HG03196 (cell line): ENCODE measurements around the gene GNGT2.
A peak's percentile ranks its signal among the peaks of the same experiment; 100 is the strongest.

ENCODE experiments used
- ATAC-seq: cut with Tn5 transposase; IDR thresholded peaks from one replicate; pipeline ENCODE4 v1.9.1; 2021; ENCODE audit not compliant: unreplicated experiment

The GNGT2 gene

DNA sequence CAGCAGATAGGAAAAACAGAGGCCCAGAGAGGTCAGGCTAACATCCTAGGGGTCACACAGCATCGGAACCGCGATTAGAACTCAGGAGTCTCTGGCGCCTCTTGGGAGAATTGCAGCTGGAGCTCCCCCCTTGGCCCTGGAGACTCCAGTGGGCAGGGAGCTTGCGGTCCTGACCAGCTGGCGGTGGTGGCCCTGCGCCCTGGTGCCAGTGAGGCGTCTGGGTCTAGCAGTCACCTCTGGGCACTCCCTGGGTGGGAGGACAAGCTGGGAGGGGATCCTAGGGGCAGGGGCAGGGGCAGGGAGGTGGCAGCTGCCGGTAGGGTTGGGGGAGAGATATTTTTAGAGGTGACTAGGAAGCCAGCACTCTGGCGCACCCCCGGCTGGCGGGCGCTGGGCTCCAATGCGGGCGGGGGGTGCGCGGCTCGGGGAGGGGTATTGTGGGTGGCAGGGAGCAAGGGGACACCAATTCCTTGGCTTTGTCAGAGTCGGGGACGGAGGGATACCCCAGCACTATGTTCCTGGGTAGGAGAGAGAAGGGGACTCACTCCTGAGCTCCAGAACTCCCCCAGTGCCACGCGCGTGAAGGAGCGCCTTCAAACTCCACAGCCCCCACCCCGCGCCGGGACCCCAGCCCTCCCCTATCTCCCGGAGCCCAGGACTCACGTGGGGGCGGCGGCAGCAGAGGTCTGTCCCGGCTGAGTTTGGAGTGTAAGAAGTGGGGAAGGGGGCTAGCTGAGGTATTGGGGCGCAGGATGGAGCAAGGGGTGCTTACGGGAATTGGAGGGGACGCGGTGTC is 19.6 kb upstream of the GNGT2 start:
- ATAC-seq: no peak

DNA sequence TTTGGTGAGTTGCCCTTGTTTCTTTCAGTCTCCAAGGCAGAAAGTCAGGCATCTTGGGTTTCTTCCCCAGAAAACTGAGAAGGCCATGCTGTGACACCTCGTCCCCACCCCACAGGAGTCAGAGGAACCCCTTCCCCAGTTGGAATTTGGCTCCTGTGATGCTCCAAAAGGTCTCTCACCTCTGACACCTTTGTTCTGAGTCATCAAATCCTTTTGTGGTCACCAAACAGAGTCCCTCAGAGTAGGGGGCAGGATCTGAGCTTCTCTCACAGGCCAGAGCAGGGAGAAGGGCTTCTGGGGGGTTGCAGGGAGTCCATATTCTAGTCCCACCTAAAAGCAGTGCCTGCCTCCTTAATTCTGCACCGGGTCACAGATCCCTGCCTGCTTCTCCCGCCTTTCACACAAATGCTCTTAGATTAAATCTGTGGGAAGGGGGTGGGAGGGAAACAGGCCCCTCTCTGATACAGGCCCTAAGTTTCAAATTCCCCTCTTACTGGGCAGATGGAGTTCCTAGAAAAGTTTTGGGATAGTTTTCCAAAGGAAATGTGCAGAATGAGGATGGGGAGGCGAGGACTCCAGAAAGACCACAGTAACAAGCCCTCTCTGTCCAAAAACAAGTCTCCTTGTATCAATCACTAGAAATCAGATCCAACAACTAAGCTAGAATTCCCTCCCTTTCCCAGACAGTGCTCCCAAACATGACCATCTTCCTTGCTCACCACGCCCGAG is 18.9 kb upstream of the GNGT2 start:
- no peak for ATAC-seq

DNA sequence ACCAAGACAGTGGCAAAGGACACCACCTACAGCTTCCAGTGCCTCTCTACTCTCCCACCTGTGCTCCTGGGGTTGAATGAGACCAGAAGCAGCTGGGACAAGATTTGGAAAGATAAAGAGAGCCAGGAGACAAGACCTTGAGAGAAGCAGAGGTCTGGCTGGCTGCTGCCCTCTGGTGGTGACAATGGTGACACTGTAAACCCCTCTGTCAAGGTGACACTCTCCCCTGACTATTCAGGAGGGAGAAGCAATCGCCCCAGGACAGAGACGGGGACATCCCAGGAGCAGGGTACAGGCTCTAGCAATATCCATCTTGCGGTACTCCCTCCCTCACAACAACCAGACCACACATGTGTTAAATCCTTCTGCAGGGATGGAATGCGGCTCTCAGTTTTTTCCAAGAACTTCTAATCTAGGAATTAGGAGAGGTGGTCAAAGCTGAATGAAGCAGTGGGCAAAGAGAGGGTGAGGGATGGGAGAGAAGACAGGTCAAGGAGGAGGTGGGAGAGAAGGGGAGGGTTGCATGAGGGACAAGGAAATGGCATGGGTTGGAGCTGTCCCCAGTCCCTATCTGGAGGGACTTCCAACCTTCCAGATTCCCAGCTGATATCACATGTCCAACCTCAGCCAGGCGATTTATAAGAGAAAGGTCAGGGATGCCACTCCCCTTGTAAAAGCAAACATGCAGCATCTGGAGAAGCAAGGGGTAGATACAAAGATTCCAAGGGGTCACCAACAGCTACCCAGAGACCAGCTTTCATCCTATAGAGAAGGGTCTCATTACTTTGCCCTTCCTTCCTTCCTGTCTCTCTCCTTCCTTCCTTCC is 17.3 kb upstream of the GNGT2 start:
- no peak for ATAC-seq

DNA sequence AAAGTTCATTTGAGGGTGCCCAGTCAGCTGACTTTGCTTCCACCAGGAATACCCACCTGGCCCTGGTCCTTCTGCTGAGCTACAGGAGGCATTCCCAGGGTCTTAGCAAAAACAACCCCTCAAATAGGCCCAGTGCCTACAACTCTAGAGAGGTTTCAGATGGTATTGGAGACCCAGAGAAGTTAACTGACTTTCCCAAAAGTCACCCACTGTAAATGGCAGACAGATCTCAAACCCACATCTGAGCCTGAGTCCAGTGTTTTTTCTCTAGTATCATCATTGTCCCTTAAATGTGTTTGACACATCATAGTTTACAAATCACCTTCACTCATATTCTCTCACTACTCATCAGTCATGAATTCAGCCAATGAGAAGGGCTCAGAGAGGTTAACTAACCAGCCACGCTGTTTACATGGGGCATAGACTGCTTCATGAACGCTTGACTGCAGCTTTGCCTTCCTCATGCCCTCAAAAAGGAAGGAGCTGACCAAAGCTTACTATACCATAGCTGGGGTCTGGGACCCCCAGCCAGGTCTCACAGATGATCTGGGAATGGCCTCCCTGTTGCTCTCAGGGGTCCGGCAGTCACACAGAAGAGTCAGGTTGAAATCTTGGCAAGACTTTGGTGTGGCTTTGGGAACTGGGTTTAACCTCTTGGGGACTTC is 16.5 kb upstream of the GNGT2 start:
- no peak for ATAC-seq

DNA sequence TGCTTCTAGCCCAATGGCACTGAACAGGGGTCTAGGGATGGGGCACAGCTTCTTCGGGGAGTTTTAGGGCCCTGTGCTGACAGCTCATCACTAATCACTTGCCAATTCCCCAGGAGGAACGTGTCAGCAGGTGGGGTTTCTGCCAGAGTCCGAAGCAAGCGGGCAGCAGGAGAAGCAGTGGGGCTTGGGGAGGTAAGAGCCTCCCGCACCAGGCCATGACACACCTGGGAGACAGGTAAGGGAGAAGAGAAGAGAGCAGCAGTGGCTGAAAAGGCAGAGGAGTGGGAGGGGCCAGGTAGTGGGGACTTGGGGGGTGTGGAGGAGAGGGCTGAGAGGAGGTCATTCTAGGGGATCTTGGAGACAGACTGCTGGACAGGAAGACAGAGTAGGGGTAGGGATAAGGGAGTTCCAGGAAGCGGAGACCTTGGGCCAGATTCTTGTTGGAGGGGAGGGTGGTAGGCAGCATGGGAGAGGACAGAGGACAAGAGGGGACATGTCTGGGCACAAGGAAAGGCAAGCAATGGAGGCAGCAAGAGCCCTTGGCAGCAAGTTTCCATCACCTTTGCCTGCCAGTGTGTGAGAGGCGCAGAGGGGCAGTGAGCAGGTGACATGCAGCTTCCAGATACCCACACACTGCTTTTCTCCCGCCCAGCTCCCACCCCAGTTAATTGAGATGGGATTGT is 15.3 kb upstream of the GNGT2 start:
- ATAC-seq: no peak

DNA sequence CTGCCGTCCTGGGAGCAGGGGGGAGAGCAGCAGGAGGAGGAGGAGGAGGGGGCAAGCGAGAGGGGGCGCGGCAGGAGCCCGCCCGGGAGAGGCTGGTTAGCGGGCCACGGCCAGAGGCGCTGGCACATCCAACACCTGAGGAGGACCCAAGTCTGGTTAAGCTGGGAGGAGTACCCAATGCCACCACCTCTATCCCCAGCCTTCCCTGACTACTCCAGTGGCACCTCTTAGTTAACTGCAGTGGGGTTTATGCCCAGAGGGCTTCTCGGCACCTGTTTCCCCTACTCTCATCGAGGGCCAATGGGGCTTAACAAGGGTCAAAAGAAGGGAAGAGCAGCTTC is 14.6 kb upstream of the GNGT2 start:
- ATAC-seq: no peak

DNA sequence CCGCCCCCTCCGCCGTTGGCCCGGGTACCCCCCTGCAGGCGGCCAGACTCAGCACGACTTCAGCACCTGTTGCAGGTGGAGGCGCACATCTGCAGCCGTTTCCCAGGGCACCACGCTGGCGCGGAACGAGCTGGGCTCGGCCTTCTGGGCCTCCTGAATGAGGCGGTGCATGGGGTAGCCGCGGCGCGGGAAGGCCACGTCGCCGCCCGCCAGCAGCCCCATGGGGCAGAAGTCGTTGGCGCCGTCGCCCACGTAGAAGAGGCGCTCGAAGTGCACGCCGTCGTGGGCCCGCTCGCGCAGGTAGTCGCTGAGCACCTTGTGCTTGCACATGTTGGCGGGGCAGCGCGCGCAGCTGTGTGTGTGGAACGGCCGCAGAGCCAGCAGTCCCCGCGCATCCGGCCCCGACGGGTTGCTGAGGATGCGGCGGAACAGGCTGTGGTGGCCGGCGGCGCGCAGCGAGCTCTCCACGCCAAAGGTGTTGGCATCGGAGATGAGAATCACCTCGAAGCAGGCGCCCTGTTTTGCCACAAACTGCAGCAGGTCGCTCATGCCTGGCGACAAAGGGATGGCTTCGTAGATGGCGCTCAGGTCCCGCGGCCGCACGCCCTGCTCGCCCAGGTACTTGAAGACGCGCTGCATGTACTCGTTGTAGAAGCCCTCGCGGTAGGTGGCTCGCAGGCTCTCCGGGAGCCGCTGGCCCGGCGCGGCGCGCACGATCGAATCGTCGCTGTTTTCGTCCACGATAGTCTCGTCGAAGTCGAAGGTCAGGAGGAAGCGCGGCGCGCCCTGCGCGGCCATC is 14.0 kb upstream of the GNGT2 start:
- ATAC-seq: no peak

DNA sequence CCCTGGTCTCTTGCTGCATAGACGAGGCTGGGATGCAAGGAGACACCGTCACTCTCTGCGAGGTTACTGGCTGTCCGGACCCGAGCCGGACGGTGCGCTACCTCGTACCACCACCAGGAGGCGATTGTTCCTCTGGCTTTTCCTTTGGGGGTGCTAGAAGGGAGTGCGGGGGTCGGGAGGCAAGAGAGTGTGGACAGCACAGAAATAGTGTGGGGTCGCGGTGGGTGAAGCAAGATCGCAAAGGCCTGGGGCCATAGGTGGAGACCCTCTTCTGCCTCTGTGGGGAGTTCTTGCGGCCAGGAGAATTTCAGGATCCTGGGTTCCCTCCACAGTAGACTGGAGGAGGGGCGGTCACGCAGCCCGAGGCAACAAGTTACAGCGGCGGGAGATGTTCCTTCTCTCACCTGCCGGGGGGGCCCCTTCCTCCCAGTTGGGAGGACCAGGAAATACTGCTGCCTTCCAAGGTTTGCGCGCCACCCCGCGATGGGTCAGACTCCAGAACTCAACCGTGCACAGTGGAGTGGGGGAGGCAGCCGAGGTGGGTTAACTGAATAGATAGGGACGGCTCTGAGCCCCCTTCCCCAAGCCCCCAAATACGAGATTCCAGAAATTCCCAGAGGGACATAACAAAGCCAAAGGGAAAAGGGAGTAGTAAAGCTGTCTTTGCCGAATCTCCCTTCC is 13.3 kb upstream of the GNGT2 start:
- no peak for ATAC-seq

DNA sequence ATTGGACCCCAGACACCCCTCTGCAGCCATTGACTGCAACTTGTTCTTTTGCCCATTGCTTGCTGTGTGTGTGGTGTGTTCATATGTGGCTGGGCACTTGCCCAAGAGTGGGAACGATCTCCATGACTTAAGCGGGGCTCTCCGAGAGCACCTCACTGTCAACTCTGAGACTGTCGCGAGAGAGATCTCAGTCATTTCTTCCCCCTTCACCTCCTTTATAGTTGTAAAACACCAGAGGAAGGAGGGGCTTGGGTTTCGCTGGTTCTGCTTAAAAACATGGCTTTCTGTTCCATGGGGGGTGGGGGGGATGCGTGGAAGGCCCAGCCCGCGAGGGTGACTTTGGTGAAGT is 12.8 kb upstream of the GNGT2 start:
- ATAC-seq: no peak

DNA sequence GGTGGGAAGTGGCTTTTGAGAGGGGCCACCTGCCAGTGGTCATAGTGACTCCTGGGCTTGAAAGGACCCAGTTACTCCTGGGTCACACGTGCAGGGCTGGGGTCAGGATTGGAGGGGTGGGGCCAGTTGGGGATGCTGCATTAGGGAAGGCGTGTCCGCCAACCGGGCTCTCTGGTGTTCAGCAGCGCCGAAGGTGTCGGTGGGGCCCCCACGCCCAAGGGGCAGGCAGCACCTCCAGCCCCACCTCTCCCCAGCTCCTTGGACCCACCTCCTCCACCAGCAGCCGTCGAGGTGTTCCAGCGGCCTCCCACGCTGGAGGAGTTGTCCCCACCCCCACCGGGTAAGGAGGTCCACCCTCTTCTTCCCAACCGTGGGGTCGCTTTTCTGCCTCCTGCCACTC is 9.6 kb upstream of the GNGT2 start:
- no peak for ATAC-seq

DNA sequence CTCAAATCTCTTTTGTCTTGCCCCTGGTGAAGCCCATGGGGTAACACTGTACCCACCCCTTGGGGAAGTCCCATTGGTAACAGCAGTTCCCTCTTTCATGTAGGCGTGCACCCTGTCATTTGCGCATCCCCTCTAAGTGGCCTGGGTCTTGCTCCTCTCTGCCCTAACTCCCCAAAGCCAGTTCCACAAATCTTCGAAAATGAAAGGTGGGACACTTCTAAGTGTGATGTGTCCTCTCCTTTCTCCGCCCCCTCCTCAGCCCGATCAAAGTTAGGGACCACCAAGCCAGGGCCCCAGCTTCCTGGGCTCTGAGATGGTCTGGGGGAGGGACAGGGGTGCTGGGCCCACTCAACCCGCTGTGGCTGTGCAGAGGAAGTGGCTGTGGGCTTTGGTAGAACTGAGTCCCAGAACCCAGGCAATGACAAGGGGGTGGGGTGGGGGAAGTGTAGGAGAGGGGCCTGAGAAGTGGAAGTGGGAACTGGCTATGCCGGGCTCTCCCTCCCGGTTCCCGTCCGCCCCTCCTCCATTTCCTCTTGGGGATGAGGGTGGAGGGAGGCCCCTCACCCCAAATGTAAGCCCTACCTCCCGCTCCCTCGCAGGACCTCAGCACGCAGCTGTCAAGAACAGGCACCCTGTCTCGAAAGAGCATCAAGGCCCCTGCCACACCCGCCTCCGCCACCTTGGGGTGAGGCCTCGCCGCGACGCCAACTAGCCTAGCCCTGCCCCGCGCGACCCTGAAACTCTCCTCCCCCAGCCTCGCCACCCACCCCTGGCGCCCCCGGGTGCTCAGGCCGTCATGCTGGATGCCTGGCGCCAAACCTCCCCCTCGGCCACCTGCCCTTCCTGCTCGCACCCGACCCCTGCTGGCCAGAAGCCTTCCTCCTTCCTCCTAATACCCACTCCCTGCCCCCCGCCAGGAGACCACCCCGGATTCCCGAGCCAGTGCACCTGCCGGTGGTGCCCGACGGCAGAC is 8.9 kb upstream of the GNGT2 start:
- ATAC-seq: no peak

DNA sequence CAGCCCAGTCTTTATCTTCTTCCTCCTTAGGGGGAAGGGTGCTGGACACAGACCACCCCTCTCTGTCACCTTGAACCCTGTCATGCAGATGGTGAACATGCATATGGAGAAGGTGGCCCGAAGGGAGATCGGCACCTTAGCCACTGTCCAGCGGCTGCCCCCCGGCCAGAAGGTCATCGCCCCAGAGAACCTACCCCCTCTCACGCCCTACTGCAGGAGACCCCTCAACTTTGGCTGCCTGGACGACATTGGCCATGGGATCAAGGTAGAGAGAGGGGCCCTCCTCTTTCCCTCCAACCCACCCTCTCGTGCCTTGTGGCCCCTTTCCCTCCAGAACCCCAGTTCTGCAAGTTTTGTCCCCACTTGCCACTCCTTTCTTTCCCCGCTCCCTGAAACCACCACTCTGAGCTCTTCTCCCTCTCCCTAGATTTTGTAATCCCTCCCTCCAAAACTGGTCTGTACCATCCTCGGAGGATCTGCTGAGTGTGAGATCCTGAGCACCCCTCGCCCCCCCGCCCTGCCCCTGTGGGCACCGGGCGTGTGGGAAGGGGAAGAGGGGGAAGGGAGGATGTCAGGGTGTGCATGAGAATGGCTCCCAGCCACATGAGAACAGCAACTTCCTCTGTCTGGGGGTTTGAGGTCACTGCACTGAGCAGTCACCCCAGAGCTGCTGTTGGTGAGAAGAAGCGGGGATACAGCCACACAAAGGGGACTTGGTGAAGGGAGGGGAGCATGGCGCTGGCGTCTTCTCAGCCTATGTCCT is 7.5 kb upstream of the GNGT2 start:
- ATAC-seq: peak; percentile 43

DNA sequence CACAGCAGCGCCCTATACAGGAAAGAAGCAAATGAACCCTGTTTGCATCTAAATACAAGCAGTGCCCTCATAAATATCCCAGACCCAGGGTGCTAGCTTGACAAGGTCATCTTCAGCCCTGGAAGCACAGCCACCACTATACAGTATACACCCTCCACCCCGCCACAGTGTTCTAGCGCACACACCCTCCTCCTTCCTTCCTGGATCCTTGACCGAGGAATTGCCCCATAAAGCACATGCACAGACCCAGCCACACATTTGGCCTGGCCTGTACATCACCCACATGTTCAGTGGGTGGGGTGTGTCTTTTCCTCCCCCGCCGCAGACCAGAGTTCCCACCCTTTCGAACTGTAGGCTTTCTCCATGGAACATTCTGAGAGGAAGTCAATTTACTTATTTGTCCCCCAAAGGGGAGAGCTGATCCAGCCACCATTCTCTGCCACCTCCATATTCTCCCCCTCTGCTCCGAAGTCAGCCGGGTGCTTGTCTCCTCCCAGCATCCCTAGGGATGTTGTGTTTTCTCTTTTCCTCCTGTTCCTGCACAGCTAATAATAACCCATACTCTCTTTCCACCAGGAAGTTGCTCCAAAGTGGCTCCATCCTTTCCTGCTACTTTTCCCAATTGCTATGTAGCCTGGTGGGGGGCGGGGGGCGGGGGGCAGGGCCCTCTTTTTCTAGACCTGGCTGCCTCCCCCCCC is 6.7 kb upstream of the GNGT2 start:
- no peak for ATAC-seq

DNA sequence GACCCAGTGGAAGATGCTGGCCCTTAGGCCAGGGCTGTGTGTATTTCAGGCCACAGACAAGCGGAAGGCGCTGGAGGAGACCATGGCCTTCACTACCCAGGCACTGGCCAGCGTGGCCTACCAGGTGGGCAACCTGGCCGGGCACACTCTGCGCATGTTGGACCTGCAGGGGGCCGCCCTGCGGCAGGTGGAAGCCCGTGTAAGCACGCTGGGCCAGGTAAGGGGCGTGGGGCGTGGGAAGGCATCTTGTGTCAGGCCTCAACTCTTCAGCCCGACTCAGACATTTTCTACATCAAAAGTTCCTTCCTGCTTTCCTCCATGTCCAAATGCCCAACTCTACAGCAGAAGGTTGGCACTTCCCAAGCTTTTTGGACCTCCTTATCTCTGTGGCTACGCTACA is 6.1 kb upstream of the GNGT2 start:
- ATAC-seq: no peak

DNA sequence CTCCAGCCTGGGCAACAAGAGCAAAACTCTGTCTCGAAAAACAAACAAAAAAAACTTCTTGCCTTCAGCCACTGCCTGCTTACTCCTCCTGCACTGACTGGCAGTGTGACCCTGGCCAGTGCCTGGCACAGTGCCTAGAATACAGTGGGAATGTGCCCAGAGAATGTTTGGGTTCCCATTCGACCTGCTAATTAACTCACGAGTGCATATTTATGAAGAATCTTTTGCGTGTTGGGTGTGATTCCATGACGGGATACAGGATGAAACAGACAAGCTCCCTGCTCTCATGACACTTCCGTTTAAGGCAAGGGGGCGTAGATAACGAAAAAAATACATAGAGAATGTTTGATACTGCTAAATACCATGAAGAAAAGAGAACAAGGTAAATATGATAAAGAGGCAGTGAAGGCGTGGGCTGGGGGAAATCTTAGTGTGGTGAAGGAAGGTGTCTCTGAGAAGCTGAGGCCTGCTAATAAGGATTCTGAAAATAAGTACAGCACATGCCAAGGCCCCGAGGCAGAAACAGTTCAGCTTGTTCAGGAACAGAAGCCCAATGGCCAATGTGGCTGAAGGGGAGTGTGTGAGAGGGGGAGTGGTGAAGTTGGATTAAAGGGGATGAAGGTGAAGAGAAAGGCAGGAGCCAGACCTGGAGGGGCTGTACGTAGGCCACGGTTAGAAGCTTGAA is 4.4 kb upstream of the GNGT2 start:
- ATAC-seq: no peak

DNA sequence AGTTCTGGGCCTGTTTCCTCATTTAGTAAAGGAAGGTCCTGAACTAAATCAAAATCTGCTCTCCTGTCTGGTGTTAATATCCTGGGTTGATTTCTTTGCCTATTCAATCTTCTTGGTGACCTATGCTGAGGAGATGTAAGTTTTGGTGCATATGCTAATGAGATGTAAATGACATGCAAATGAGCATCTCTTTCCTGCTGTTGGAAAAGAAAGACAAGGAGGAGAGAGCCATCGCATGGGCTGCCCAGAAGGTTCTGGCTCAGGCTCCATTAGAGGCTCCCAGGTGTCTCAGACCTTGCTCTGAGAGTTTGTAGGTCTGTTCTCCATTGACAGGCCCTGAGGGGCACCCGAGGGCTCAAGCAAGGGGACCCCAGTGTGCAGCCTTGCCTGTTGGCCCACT is 3.5 kb upstream of the GNGT2 start:
- no peak for ATAC-seq
